ENCODE measurements around the gene CDC23.

The CDC23 gene

DNA sequence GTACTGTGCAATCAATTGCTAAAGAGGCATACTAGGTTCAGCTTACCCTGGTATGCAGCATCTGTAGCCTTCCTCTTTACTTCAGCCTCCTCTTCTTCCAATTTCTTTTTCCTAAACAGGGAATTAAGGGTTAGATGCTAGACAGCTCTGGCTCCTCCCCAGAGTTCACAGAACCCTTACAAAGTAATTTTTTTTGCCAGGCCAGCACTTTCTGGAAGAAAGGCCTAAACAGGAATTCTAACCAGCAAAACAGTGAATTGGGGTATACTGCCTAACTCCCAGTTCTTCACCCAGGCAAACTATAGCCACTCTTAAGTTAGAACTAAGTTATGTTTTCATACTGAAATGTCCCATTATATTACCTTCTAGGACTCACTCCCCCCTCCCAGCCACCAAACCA, 42.8 kb downstream of the CDC23 start:
- no peaks in the 10 kb centered on the region for H3K4me1 ChIP-seq (ENCODE audit: control insufficient read depth, low read depth, low read length)
- no peak overlapping the region for H2BK15ac ChIP-seq (replicated peaks; ENCODE audit: low read depth)
- no peaks in the 10 kb centered on the region for H3K27me3 ChIP-seq (ENCODE audit: insufficient read depth, low read length, poor library complexity)
- no peak overlapping the region for H3K23ac ChIP-seq (ENCODE audit: low read length)
- H3K18ac ChIP-seq (ENCODE audit: low read length), result no peak overlapping the region
- H3K9ac ChIP-seq (ENCODE audit: low read length), result no peak overlapping the region
- no peak overlapping the region for H2AK5ac ChIP-seq (ENCODE audit: low read length)
- no peak overlapping the region for H2BK5ac ChIP-seq (ENCODE audit: low read length)
- no peak overlapping the region for H3K4me2 ChIP-seq (ENCODE audit: low read length)
- DNase-seq, result no peak
- H3K27ac ChIP-seq (ENCODE audit: low read depth, low read length), result no peak overlapping the region
- no peak overlapping the region for H2BK120ac ChIP-seq (ENCODE audit: low read depth, low read length)
- no peak overlapping the region for H4K5ac ChIP-seq (ENCODE audit: low read length)
- H3K79me1 ChIP-seq (ENCODE audit: low read length), result no peaks in the 10 kb centered on the region
- H3K79me2 ChIP-seq (ENCODE audit: control insufficient read depth, insufficient read depth, low read length), result no peaks in the 10 kb centered on the region
- H3K4me3 ChIP-seq (ENCODE audit: low read length), result no peak overlapping the region
- no peak overlapping the region for H3K56ac ChIP-seq (ENCODE audit: low read length)
- H3K4ac ChIP-seq (ENCODE audit: low read depth, low read length), result no peak overlapping the region
- H4K8ac ChIP-seq (ENCODE audit: low read depth, low read length), result no peak overlapping the region
- peaks cover 15% of the 10 kb centered on the region for H3K36me3 ChIP-seq (ENCODE audit: control insufficient read depth, insufficient read depth, low read length)

- Histone ChIP-seq H4K8ac (ENCODE audit: low read depth, low read length) (no peak overlapping the region), H3K4ac (ENCODE audit: low read depth, low read length) (no peak overlapping the region), H3K36me3 (ENCODE audit: control insufficient read depth, insufficient read depth, low read length) (peaks cover 21% of the 10 kb centered on the region), H3K4me3 (ENCODE audit: low read length) (no peak overlapping the region), H3K4me2 (ENCODE audit: low read length) (no peak overlapping the region), H2BK120ac (ENCODE audit: low read depth, low read length) (no peak overlapping the region), H2BK5ac (ENCODE audit: low read length) (no peak overlapping the region), H3K18ac (ENCODE audit: low read length) (no peak overlapping the region), H4K5ac (ENCODE audit: low read length) (no peak overlapping the region), H3K56ac (ENCODE audit: low read length) (no peak overlapping the region), H3K23ac (ENCODE audit: low read length) (no peak overlapping the region), H3K27me3 (ENCODE audit: insufficient read depth, low read length, poor library complexity) (no peaks in the 10 kb centered on the region), H3K9ac (ENCODE audit: low read length) (no peak overlapping the region), H3K79me1 (ENCODE audit: low read length) (peaks cover 1% of the 10 kb centered on the region), H3K79me2 (ENCODE audit: control insufficient read depth, insufficient read depth, low read length) (no peaks in the 10 kb centered on the region), H3K4me1 (ENCODE audit: control insufficient read depth, low read depth, low read length) (no peaks in the 10 kb centered on the region), H2AK5ac (ENCODE audit: low read length) (no peak overlapping the region), H3K27ac (ENCODE audit: low read depth, low read length) (no peak overlapping the region), H2BK15ac (replicated peaks; ENCODE audit: low read depth) (no peak overlapping the region)
- DNase-seq, result no peak
- no CpG with 5 or more reads among the region's 5 CpGs for WGBS (ENCODE audit: extremely low coverage, insufficient coverage, low lambda C conversion rate)
Measured at GRCh38 chr5:138169124-138169523, 44.0 kb downstream of the CDC23 start.

- peaks cover 31% of the 10 kb centered on the region for H3K36me3 ChIP-seq (ENCODE audit: control insufficient read depth, insufficient read depth, low read length)
Measured at GRCh38 chr5:138163721-138164120, 49.4 kb downstream of the CDC23 start.

DNA sequence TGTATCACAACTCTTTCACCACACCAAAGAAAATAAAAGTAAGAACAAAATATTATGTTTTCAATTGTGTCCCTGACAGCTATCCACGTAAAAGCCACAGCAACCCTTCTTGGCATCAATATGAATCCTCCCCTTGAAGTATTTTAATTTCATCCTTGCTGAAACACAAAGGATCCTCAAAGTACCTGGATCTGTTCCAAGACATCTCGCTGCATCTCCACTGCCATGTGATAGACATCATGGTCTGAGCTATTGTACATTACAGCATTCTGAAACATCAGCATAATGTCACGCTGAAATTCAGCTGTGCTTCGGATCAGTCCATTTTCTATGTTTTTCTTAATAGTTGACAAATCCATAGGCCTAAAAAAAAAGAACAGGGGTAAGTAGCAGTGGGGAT, 52.4 kb downstream of the CDC23 start:
- Histone ChIP-seq H3K23ac (ENCODE audit: low read length) (no peak overlapping the region), H2BK15ac (replicated peaks; ENCODE audit: low read depth) (no peak overlapping the region), H3K36me3 (ENCODE audit: control insufficient read depth, insufficient read depth, low read length) (peaks cover 33% of the 10 kb centered on the region), H2AK5ac (ENCODE audit: low read length) (no peak overlapping the region), H3K27me3 (ENCODE audit: insufficient read depth, low read length, poor library complexity) (no peaks in the 10 kb centered on the region), H3K4me2 (ENCODE audit: low read length) (no peak overlapping the region), H3K56ac (ENCODE audit: low read length) (no peak overlapping the region), H4K5ac (ENCODE audit: low read length) (no peak overlapping the region), H3K27ac (ENCODE audit: low read depth, low read length) (no peak overlapping the region), H3K79me2 (ENCODE audit: control insufficient read depth, insufficient read depth, low read length) (no peaks in the 10 kb centered on the region), H3K79me1 (ENCODE audit: low read length) (peaks cover 1% of the 10 kb centered on the region), H3K18ac (ENCODE audit: low read length) (no peak overlapping the region), H2BK120ac (ENCODE audit: low read depth, low read length) (no peak overlapping the region), H3K4me1 (ENCODE audit: control insufficient read depth, low read depth, low read length) (no peaks in the 10 kb centered on the region), H2BK5ac (ENCODE audit: low read length) (no peak overlapping the region), H4K8ac (ENCODE audit: low read depth, low read length) (no peak overlapping the region), H3K4me3 (ENCODE audit: low read length) (no peak overlapping the region), H3K9ac (ENCODE audit: low read length) (no peak overlapping the region), H3K4ac (ENCODE audit: low read depth, low read length) (no peak overlapping the region)
- no CpG with 5 or more reads among the region's 4 CpGs for WGBS (ENCODE audit: extremely low coverage, insufficient coverage, low lambda C conversion rate)
- no peak for DNase-seq

More at GRCh38 chr5:138163721-138164120, 49.4 kb downstream of the CDC23 start:
- Histone ChIP-seq H2BK5ac (ENCODE audit: low read length) (no peak overlapping the region), H3K27me3 (ENCODE audit: insufficient read depth, low read length, poor library complexity) (no peaks in the 10 kb centered on the region), H3K79me1 (ENCODE audit: low read length) (peaks cover 1% of the 10 kb centered on the region), H4K8ac (ENCODE audit: low read depth, low read length) (no peak overlapping the region), H4K5ac (ENCODE audit: low read length) (no peak overlapping the region), H3K4me2 (ENCODE audit: low read length) (no peak overlapping the region), H3K23ac (ENCODE audit: low read length) (no peak overlapping the region), H2BK15ac (replicated peaks; ENCODE audit: low read depth) (no peak overlapping the region), H3K18ac (ENCODE audit: low read length) (no peak overlapping the region), H3K56ac (ENCODE audit: low read length) (no peak overlapping the region), H3K9ac (ENCODE audit: low read length) (no peak overlapping the region), H3K4me1 (ENCODE audit: control insufficient read depth, low read depth, low read length) (no peaks in the 10 kb centered on the region), H3K4ac (ENCODE audit: low read depth, low read length) (no peak overlapping the region), H3K4me3 (ENCODE audit: low read length) (no peak overlapping the region), H3K27ac (ENCODE audit: low read depth, low read length) (no peak overlapping the region), H2BK120ac (ENCODE audit: low read depth, low read length) (no peak overlapping the region), H3K79me2 (ENCODE audit: control insufficient read depth, insufficient read depth, low read length) (no peaks in the 10 kb centered on the region), H2AK5ac (ENCODE audit: low read length) (no peak overlapping the region)
- no peak for DNase-seq

- Histone ChIP-seq H3K23ac (ENCODE audit: low read length) (no peak overlapping the region), H3K27me3 (ENCODE audit: insufficient read depth, low read length, poor library complexity) (no peaks in the 10 kb centered on the region), H3K4ac (ENCODE audit: low read depth, low read length) (no peak overlapping the region), H3K9ac (ENCODE audit: low read length) (no peak overlapping the region), H3K18ac (ENCODE audit: low read length) (no peak overlapping the region), H4K5ac (ENCODE audit: low read length) (no peak overlapping the region), H2BK120ac (ENCODE audit: low read depth, low read length) (no peak overlapping the region), H3K4me1 (ENCODE audit: control insufficient read depth, low read depth, low read length) (no peaks in the 10 kb centered on the region), H4K8ac (ENCODE audit: low read depth, low read length) (no peak overlapping the region), H2BK15ac (replicated peaks; ENCODE audit: low read depth) (no peak overlapping the region), H3K56ac (ENCODE audit: low read length) (no peak overlapping the region), H3K79me1 (ENCODE audit: low read length) (no peaks in the 10 kb centered on the region), H2BK5ac (ENCODE audit: low read length) (no peak overlapping the region), H3K27ac (ENCODE audit: low read depth, low read length) (no peak overlapping the region), H2AK5ac (ENCODE audit: low read length) (no peak overlapping the region), H3K79me2 (ENCODE audit: control insufficient read depth, insufficient read depth, low read length) (no peaks in the 10 kb centered on the region), H3K4me3 (ENCODE audit: low read length) (no peak overlapping the region), H3K36me3 (ENCODE audit: control insufficient read depth, insufficient read depth, low read length) (peaks cover 29% of the 10 kb centered on the region), H3K4me2 (ENCODE audit: low read length) (no peak overlapping the region)
- DNase-seq, result no peak
- no CpG with 5 or more reads among the region's 5 CpGs for WGBS (ENCODE audit: extremely low coverage, insufficient coverage, low lambda C conversion rate)
Measured at GRCh38 chr5:138159666-138160065, 53.5 kb downstream of the CDC23 start.

DNA sequence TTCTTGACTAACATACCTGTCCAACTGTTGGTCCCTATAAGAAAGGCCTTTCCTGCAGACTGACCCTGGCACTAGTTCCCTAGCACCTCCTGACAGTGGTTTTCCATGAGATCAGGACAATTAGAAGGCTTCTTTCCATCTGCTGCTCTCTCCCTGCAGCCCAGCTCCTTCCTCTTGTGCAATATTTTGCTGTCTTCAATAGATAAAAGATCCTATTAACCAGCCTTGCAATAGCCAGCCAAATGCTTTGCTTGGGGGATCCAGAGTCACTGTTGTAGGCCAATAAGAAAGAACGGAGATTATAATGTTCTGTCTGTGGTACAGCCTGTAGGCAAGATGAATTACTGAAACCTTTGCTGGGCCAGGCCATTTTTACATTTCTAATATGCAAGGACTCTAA, 55.5 kb downstream of the CDC23 start:
- no peak for DNase-seq
- Histone ChIP-seq H3K36me3 (ENCODE audit: control insufficient read depth, insufficient read depth, low read length) (peaks cover 23% of the 10 kb centered on the region), H3K9ac (ENCODE audit: low read length) (no peak overlapping the region), H2BK5ac (ENCODE audit: low read length) (no peak overlapping the region), H4K8ac (ENCODE audit: low read depth, low read length) (no peak overlapping the region), H3K4me2 (ENCODE audit: low read length) (no peak overlapping the region), H3K4me1 (ENCODE audit: control insufficient read depth, low read depth, low read length) (no peaks in the 10 kb centered on the region), H3K27ac (ENCODE audit: low read depth, low read length) (no peak overlapping the region), H3K4me3 (ENCODE audit: low read length) (no peak overlapping the region), H3K79me2 (ENCODE audit: control insufficient read depth, insufficient read depth, low read length) (no peaks in the 10 kb centered on the region), H2BK15ac (replicated peaks; ENCODE audit: low read depth) (no peak overlapping the region), H3K56ac (ENCODE audit: low read length) (no peak overlapping the region), H3K4ac (ENCODE audit: low read depth, low read length) (no peak overlapping the region), H3K27me3 (ENCODE audit: insufficient read depth, low read length, poor library complexity) (no peaks in the 10 kb centered on the region), H2BK120ac (ENCODE audit: low read depth, low read length) (no peak overlapping the region), H2AK5ac (ENCODE audit: low read length) (no peak overlapping the region), H3K79me1 (ENCODE audit: low read length) (no peaks in the 10 kb centered on the region), H4K5ac (ENCODE audit: low read length) (no peak overlapping the region), H3K23ac (ENCODE audit: low read length) (no peak overlapping the region), H3K18ac (ENCODE audit: low read length) (no peak overlapping the region)
- WGBS (ENCODE audit: extremely low coverage, insufficient coverage, low lambda C conversion rate), result no CpG with 5 or more reads among the region's 1 CpG
